Epidermal melanocyte (primary cell): ENCODE results near the gene LRRC25.
A peak's percentile ranks its signal among the peaks of the same experiment; 100 is the strongest.

ENCODE experiments used
- DNase-seq: peaks from one replicate; pipeline ENCODE4 v3.0.0; 2011; ENCODE audit warnings: low spot score; ENCODE audit not compliant: insufficient read length

LRRC25 gene

GRCh38 chr19:18424890-18425514, 27.6 kb upstream of the LRRC25 start:
- no peak for DNase-seq

- DNase-seq: no peak
Measured at GRCh38 chr19:18424122-18424889, 26.9 kb upstream of the LRRC25 start.

- no peak for DNase-seq
Measured at GRCh38 chr19:18423258-18424020, 26.0 kb upstream of the LRRC25 start.

GRCh38 chr19:18422530-18423191, 25.2 kb upstream of the LRRC25 start:
- no peak for DNase-seq

GRCh38 chr19:18421371-18421959, 24.0 kb upstream of the LRRC25 start:
- DNase-seq: no peak

GRCh38 chr19:18420930-18421329, 23.5 kb upstream of the LRRC25 start:
- no peak for DNase-seq

- DNase-seq: no peak
Measured at GRCh38 chr19:18419699-18420460, 22.5 kb upstream of the LRRC25 start.

- peak; percentile 84 for DNase-seq
Measured at GRCh38 chr19:18419195-18419698, 21.8 kb upstream of the LRRC25 start, which contains the start of gene SSBP4. Gene SSBP4, plus strand, starts transcription at chr19:18419398. Its CDS starts 251 bp downstream, at chr19:18419649.

GRCh38 chr19:18418483-18419194, 21.2 kb upstream of the LRRC25 start:
- DNase-seq: no peak

- DNase-seq: no peak
Measured at GRCh38 chr19:18418029-18418482, 20.6 kb upstream of the LRRC25 start.

- peak; percentile 85 for DNase-seq
Measured at GRCh38 chr19:18417250-18418028, 20.0 kb upstream of the LRRC25 start.

- peak; percentile 92 for DNase-seq
Measured at GRCh38 chr19:18416778-18417249, 19.4 kb upstream of the LRRC25 start.

GRCh38 chr19:18415178-18415867, 17.9 kb upstream of the LRRC25 start:
- DNase-seq: no peak

GRCh38 chr19:18414504-18415177, 17.2 kb upstream of the LRRC25 start:
- DNase-seq: no peak

GRCh38 chr19:18412610-18413239, 15.3 kb upstream of the LRRC25 start:
- no peak for DNase-seq

- no peak for DNase-seq
Measured at GRCh38 chr19:18408053-18408476, 10.6 kb upstream of the LRRC25 start.

GRCh38 chr19:18406749-18407148, 9.3 kb upstream of the LRRC25 start:
- DNase-seq: no peak
